Endodermal cell (in vitro differentiated cells): Measurements from ENCODE around the gene WDR91. TPM values are rescaled to one million over a fixed set of nuclear protein-coding genes. Genes with fewer than 3 reads are reported as not detected.

Source experiments
- DNase-seq: peaks from one replicate; pipeline ENCODE4 v3.0.0-alpha.2; 2017
- H3K27ac ChIP-seq: 2 replicates; pipeline ENCODE4 v1.5.1; 2013; ENCODE audit warnings: mild to moderate bottlenecking, low read depth, low read length, moderate library complexity
- H3K27me3 ChIP-seq: 2 replicates; pipeline ENCODE4 v1.6.1; 2013; ENCODE audit warnings: mild to moderate bottlenecking, low read length, moderate library complexity; ENCODE audit not compliant: insufficient read depth, control insufficient read depth, poor library complexity, severe bottlenecking
- H3K36me3 ChIP-seq: 2 replicates; pipeline ENCODE4 v1.7.0; 2013; ENCODE audit warnings: mild to moderate bottlenecking, low read length, moderate library complexity; ENCODE audit not compliant: control insufficient read depth, insufficient read depth
- H3K4me1 ChIP-seq: one replicate; pipeline ENCODE4 v1.7.0; 2013; ENCODE audit warnings: low read length; ENCODE audit not compliant: control insufficient read depth, insufficient read depth
- H3K4me3 ChIP-seq: 2 replicates; pipeline ENCODE4 v1.5.1; 2013; ENCODE audit warnings: mild to moderate bottlenecking, low read length, moderate library complexity
- H3K9ac ChIP-seq: 2 replicates; pipeline ENCODE4 v1.6.1; 2013; ENCODE audit warnings: mild to moderate bottlenecking, low read length, moderate library complexity; ENCODE audit not compliant: poor library complexity, severe bottlenecking; ENCODE audit errors: extremely low read depth
- H3K9me3 ChIP-seq: 2 replicates; pipeline ENCODE4 v1.6.1; 2013; ENCODE audit warnings: mild to moderate bottlenecking, low read length, moderate library complexity; ENCODE audit not compliant: control insufficient read depth
- H3K27ac Mint-ChIP-seq: 2 replicates; pipeline ENCODE4 v1.8.0; 2020; ENCODE audit warnings: mixed read lengths
- H3K27me3 Mint-ChIP-seq: 2 replicates; pipeline ENCODE4 v1.8.0; 2021; ENCODE audit warnings: mild to moderate bottlenecking, mixed read lengths; ENCODE audit not compliant: insufficient read depth
- H3K36me3 Mint-ChIP-seq: 2 replicates; pipeline ENCODE4 v1.8.0; 2020; ENCODE audit warnings: low read depth, mixed read lengths
- H3K4me1 Mint-ChIP-seq: 2 replicates; pipeline ENCODE4 v1.8.0; 2020; ENCODE audit warnings: mixed read lengths
- H3K4me3 Mint-ChIP-seq: 2 replicates; pipeline ENCODE4 v1.8.0; 2020; ENCODE audit warnings: mild to moderate bottlenecking, moderate library complexity, mixed read lengths
- H3K9me3 Mint-ChIP-seq: 2 replicates; pipeline ENCODE4 v1.8.0; 2020; ENCODE audit warnings: mild to moderate bottlenecking, mixed read lengths
- CTCF ChIP-seq: fragments of 200-600 bp; sonication (generic); conservative IDR thresholded peaks from 2 replicates; pipeline ENCODE4 v1.5.0; 2021; ENCODE audit warnings: antibody characterized with exemption, mild to moderate bottlenecking
- WGBS, 2 experiments: methylation state at CpG; one replicate each; pipeline versions ENCODE4 v1.1.5 to v1.1.7; 2013; ENCODE audit warnings: missing lambda C conversion rate in 2 of 2, mixed read lengths in 1 of 2; ENCODE audit not compliant: insufficient coverage in 1 of 2, insufficient read length in 1 of 2; 5-methylcytosine and 5-hydroxymethylcytosine counted together
- total RNA-seq, 2 donors: library from RNA; stranded (reverse); fragmentation: NEBNext Ultra II Directional in 1 of 2; extraction: Animal tissue kit (Norgen Biotek cat#: 25700) in 1 of 2; gene quantifications; 2 replicates in 1 of 2; 3 replicates in 1 of 2; pipeline ENCODE4 v1.2.1, GENCODE V29; 2021

Gene WDR91
- total RNA-seq, 2 donors from 2014 or later, result 8.2 to 9.6 TPM

GRCh38 chr7:135158141-135158655 lies 53.1 kb downstream of the WDR91 start:
- no peaks in the 10 kb centered on the region for H3K27me3 Mint-ChIP-seq
- H3K9me3 Mint-ChIP-seq, result peaks cover 57% of the 10 kb centered on the region
- Histone ChIP-seq H3K27me3 (no peaks in the 10 kb centered on the region), H3K36me3 (no peaks in the 10 kb centered on the region), H3K4me3 (no peak overlapping the region), H3K27ac (no peak overlapping the region), H3K9ac (no peak overlapping the region), H3K4me1 (peaks cover 4% of the 10 kb centered on the region), H3K9me3 (peaks cover 40% of the 10 kb centered on the region)
- no peak for DNase-seq
- 78% methylated on average over 1 of the region's 1 CpG; no CpG with 5 or more reads in 1 of the 2 experiments for WGBS, 2 experiments
- H3K4me1 Mint-ChIP-seq, result peaks cover 16% of the 10 kb centered on the region
- H3K4me3 Mint-ChIP-seq, result no peak overlapping the region
- H3K27ac Mint-ChIP-seq, result no peak overlapping the region
- no peak for TF ChIP-seq CTCF
- H3K36me3 Mint-ChIP-seq, result peaks cover 65% of the 10 kb centered on the region

- Histone ChIP-seq H3K9me3 (peaks cover 29% of the 10 kb centered on the region), H3K4me1 (peaks cover 4% of the 10 kb centered on the region), H3K4me3 (no peak overlapping the region), H3K27ac (no peak overlapping the region), H3K27me3 (no peaks in the 10 kb centered on the region), H3K36me3 (no peaks in the 10 kb centered on the region), H3K9ac (no peak overlapping the region)
- DNase-seq, result no peak
- Mint-ChIP-seq H3K9me3 (peaks cover 49% of the 10 kb centered on the region), H3K27me3 (no peaks in the 10 kb centered on the region), H3K36me3 (peaks cover 47% of the 10 kb centered on the region), H3K27ac (no peak overlapping the region), H3K4me3 (no peak overlapping the region), H3K4me1 (peaks cover 13% of the 10 kb centered on the region)
- WGBS, 2 experiments, result 93% methylated on average over 1 of the region's 1 CpG; no CpG with 5 or more reads in 1 of the 2 experiments
- TF ChIP-seq CTCF, result no peak
Measured at GRCh38 chr7:135156290-135156689, 55.0 kb downstream of the WDR91 start.

GRCh38 chr7:135154734-135155133 lies 56.6 kb downstream of the WDR91 start:
- Histone ChIP-seq H3K27me3 (no peaks in the 10 kb centered on the region), H3K36me3 (no peaks in the 10 kb centered on the region), H3K9ac (no peak overlapping the region), H3K4me1 (no peaks in the 10 kb centered on the region), H3K9me3 (peaks cover 29% of the 10 kb centered on the region), H3K27ac (no peak overlapping the region), H3K4me3 (no peak overlapping the region)
- DNase-seq, result no peak
- Mint-ChIP-seq H3K9me3 (peaks cover 45% of the 10 kb centered on the region), H3K36me3 (peaks cover 35% of the 10 kb centered on the region), H3K27me3 (no peaks in the 10 kb centered on the region), H3K4me1 (no peaks in the 10 kb centered on the region), H3K4me3 (no peak overlapping the region), H3K27ac (no peak overlapping the region)
- TF ChIP-seq CTCF, result no peak
- WGBS, 2 experiments, result no CpG with 5 or more reads among the region's 1 CpG
